Measurements from ENCODE around the gene ESR1.

DNA sequence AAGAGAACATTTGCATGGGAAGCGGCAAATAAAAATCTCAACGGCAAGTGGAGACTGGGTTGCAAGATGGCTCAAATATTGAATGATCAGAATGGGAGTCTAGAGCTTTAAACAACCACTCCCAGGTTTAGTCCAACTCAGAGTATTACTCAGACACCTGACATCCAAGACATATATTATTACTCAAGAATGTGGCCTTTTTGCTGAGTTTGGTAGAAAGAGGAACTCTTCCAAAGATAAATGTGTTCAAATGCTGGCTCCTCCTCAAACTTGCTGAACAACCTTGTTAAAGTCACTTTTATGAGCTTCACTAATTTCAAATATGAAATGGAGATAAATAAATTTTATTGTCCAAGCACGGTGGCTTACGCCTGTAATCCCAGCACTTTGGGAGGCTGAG, 77.8 kb downstream of the ESR1 start:
- TF ChIP-seq RARB (CRISPR knock-in tag; IDR thresholded peaks at IDR 0.05) (no peak), ZC3H10 (CRISPR knock-in tag; IDR thresholded peaks at IDR 0.05) (no peak), ZFP3 (CRISPR knock-in tag; IDR thresholded peaks at IDR 0.05) (no peak), BACH2 (CRISPR knock-in tag; IDR thresholded peaks at IDR 0.05; ENCODE audit: borderline replicate concordance) (no peak), TOX (CRISPR knock-in tag; IDR thresholded peaks at IDR 0.05; ENCODE audit: borderline replicate concordance) (no peak), ZFP30 (CRISPR knock-in tag; IDR thresholded peaks at IDR 0.05) (no peak), ZNF8 (CRISPR knock-in tag; IDR thresholded peaks at IDR 0.05) (no peak), ARNTL (CRISPR knock-in tag; IDR thresholded peaks at IDR 0.05; ENCODE audit: borderline replicate concordance, low read depth) (no peak), ESRRG (CRISPR knock-in tag; IDR thresholded peaks at IDR 0.05) (no peak), ZNF70 (CRISPR knock-in tag; IDR thresholded peaks at IDR 0.05) (no peak), POU6F1 (CRISPR knock-in tag; IDR thresholded peaks at IDR 0.05; ENCODE audit: borderline replicate concordance, low read depth) (no peak), PPARA (CRISPR knock-in tag; IDR thresholded peaks at IDR 0.05; ENCODE audit: borderline replicate concordance) (no peak)
- TF ChIP-seq, protein P1, sequence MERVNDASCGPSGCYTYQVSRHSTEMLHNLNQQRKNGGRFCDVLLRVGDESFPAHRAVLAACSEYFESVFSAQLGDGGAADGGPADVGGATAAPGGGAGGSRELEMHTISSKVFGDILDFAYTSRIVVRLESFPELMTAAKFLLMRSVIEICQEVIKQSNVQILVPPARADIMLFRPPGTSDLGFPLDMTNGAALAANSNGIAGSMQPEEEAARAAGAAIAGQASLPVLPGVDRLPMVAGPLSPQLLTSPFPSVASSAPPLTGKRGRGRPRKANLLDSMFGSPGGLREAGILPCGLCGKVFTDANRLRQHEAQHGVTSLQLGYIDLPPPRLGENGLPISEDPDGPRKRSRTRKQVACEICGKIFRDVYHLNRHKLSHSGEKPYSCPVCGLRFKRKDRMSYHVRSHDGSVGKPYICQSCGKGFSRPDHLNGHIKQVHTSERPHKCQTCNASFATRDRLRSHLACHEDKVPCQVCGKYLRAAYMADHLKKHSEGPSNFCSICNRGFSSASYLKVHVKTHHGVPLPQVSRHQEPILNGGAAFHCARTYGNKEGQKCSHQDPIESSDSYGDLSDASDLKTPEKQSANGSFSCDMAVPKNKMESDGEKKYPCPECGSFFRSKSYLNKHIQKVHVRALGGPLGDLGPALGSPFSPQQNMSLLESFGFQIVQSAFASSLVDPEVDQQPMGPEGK (CRISPR knock-in tag; IDR thresholded peaks at IDR 0.05; ENCODE audit: borderline replicate concordance): no peak
- TF ChIP-seq, protein P2, sequence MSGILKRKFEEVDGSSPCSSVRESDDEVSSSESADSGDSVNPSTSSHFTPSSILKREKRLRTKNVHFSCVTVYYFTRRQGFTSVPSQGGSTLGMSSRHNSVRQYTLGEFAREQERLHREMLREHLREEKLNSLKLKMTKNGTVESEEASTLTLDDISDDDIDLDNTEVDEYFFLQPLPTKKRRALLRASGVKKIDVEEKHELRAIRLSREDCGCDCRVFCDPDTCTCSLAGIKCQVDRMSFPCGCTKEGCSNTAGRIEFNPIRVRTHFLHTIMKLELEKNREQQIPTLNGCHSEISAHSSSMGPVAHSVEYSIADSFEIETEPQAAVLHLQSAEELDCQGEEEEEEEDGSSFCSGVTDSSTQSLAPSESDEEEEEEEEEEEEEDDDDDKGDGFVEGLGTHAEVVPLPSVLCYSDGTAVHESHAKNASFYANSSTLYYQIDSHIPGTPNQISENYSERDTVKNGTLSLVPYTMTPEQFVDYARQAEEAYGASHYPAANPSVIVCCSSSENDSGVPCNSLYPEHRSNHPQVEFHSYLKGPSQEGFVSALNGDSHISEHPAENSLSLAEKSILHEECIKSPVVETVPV (CRISPR knock-in tag; IDR thresholded peaks at IDR 0.05): no peak
